ENCODE results near the gene ZC3HAV1.
"Not testable (repeated sequence)": the region's sequence is repeated elsewhere in the genome, so short reads cannot be mapped to it uniquely, and the experiment has no call there.

Gene ZC3HAV1

DNA sequence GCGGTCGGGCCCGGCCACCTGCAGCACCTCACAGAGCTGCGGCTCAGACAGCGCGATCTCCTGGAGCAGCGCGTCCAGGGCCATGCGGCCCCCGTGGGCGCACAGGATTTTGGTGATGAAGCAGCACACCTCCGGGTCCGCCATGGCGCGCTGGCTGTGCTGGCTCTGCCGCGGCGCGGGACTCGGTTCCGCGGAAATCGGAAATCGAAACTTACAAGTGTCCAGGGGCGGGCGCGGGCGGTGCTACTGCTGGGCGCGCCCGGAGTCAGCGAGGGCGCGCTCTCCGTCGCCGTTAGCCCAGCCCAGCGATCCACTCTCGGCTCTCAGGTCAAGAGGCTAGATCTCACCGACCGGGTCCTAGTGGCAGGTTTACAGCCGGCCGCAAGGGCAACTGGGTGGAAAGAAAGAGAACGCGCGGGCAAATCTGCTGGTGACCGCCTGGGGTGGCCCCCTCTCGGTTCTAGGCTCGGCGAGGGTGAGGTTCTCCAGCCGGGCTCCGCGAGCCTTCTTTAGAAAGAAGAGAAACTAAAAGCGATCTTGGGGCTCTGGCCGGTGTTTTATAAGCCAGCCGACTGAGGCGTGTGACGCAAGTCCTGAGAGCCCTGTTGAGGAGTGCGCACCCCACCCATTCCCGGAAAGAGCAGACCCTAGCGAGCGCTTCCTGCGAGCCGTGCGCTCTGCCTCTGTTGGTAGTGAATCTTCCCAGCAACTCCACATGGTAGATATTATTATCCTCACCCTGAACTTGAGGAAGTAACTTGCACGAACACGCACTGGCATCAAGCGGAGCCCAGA is at the start of gene ZC3HAV1:
ZC3HAV1 (minus strand) TSS at position 533 of the 795 bp plus-strand sequence; CDS start at position 144, 389 bp downstream.
- DNase-seq = peak; percentile 64

DNA sequence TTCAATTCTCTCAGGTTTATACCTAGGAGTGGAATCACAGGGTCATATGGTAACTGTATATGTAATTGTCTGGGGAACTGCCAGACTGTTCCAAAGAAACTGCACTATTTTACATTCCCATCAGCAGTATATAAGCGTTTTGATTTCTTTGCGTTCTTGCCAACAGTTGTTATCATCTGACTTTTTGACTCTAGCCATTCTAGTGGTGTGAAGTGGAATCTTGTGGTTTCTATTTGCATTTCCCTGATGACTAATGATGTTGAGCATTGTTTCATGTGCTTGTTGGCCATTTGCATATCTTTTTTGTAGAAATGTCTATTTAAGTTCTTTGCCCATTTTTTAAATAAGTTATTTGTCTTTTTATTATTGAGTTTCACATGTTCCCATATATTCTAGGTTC is 44.3 kb upstream of the ZC3HAV1 start:
- DNase-seq = no peak

- DNase-seq = no peak
Measured at GRCh38 chr7:139152149-139152548, 42.6 kb upstream of the ZC3HAV1 start.

- no peak for DNase-seq
Measured at GRCh38 chr7:139139150-139139549, 29.6 kb upstream of the ZC3HAV1 start.

DNA sequence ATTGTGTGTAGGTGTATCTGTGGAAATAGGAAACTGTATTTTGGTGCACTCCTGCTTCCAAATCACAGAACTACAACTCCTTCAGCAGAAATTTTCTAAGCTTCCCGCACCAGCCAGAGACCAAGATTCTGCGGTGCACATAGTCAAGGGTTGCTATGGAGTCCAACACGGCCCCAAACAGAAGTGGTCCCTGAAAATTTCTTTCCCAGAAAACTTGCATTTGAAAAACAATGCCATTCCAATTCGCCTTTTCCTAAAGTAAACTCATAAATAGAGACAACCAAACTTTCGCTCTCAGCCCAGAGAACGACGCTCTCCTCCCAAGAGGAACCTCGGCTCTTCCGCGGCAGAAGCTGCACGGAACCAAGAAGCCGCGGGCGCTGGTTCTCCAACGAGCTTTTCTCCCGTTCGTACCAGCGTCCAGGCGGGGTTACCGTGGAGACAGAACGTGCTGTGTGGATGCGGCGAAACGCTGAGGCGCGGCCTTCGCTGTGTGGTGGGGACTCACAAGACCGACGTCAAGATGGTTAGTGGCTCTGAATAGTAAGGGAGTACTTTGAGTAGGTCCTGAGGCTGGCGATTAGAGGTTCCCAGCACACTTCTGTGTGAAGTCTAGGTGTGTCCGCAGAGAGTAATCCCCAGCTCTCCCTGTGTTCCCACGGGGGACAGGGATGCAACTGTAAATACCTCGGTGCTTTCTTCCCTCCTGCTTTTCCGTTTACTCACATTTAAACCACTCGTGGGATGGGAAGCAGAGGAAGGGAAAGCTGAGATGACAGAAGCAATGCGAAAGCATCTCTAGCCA is 24.0 kb upstream of the ZC3HAV1 start:
- DNase-seq = peak; percentile 50

- no peak for DNase-seq
Measured at GRCh38 chr7:139132887-139133286, 23.4 kb upstream of the ZC3HAV1 start.

GRCh38 chr7:139131601-139132041 is 22.1 kb upstream of the ZC3HAV1 start:
- no peak for DNase-seq

DNA sequence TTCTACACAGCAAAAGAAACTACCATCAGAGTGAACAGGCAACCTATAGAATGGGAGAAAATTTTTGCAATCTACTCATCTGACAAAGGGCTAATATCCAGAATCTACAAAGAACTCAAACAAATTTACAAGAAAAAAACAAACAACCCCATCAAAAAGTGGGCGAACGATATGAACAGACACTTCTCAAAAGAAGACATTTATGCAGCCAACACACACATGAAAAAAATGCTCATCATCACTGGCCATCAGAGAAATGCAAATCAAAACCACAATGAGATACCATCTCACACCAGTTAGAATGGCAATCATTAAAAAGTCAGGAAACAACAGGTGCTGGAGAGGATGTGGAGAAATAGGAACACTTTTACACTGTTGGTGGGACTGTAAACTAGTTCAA is 20.3 kb upstream of the ZC3HAV1 start:
- DNase-seq = not testable (repeated sequence)

- no peak for DNase-seq
Measured at GRCh38 chr7:139127648-139128047, 18.1 kb upstream of the ZC3HAV1 start.

GRCh38 chr7:139125657-139126056 is 16.1 kb upstream of the ZC3HAV1 start:
- no peak for DNase-seq

DNA sequence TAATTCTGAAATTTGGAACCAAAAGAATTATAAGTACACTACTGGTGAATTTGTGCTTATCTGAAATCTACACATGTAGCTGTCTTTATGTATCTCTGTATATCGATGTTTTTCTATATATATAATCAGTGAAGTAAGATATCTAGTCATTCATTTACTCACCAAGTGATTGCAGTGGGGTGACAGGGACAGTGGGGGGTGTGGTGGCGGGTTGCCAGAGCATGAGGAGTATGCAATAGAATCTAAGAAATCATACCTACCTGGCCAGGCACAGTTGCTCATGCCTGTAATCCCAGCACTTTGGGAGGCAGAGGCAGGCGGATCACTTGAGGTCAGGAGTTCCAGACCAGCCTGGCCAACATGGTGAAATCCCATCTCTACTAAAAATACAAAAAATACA is 15.5 kb upstream of the ZC3HAV1 start:
- not testable (repeated sequence) for DNase-seq

GRCh38 chr7:139124084-139124914 is 14.8 kb upstream of the ZC3HAV1 start:
- DNase-seq = no peak

DNA sequence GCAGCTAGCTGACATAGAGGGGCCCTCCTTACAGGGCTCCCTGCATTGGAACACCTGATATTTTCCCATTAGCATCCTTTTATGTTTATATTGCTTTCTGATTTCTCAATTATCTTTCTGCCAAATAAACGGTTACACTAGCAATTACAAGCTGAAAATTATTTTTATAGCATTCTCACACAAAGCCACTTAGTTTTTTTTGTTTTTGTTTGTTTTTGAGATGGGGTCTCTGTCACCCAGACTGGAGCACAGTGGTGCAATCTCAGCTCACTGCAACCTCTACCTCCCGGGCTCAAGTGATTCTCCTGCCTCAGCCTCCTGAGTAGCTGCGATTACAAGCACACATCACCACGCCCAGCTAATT is 9.9 kb upstream of the ZC3HAV1 start:
- DNase-seq = no peak

- peak; percentile 16 for DNase-seq
Measured at GRCh38 chr7:139118805-139119485, 9.4 kb upstream of the ZC3HAV1 start.

DNA sequence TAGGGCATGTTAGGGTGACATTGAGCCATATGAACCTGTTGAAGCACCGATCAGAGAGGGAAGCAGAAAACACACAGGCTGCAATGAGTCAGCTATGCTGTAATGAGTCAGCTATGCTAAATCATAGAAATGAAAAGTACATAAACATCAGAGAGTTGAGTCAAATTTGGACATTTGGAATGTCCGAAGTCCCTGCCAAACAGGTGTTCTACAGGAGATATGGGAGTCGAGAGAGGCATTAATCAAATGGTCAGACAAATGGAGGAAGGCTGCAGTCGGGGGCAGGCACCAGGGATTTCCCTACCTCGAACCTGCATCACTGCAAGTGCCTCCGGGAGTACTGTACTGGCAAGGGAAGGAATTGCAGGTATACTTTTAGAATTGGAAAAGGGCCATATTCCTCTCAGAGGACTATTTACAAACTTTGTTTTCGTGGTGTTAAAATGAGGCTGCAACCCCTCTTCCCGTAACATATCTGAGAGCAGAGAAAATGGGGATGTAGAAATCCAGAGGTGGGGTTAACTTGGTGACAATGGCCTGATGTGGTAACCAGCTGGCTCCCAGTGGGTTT is 8.8 kb upstream of the ZC3HAV1 start:
- DNase-seq = no peak

GRCh38 chr7:139117599-139118233 is 8.2 kb upstream of the ZC3HAV1 start:
- no peak for DNase-seq

- no peak for DNase-seq
Measured at GRCh38 chr7:139116999-139117398, 7.5 kb upstream of the ZC3HAV1 start.

- no peak for DNase-seq
Measured at GRCh38 chr7:139115104-139115503, 5.6 kb upstream of the ZC3HAV1 start.

GRCh38 chr7:139114585-139114984 is 5.1 kb upstream of the ZC3HAV1 start:
- DNase-seq = no peak

GRCh38 chr7:139114018-139114417 is 4.5 kb upstream of the ZC3HAV1 start:
- no peak for DNase-seq

- no peak for DNase-seq
Measured at GRCh38 chr7:139112741-139113250, 3.3 kb upstream of the ZC3HAV1 start.
